Endothelial cell (in vitro differentiated cells): Measurements from ENCODE around the gene GAS6. TPM values are rescaled to one million over a fixed set of nuclear protein-coding genes. Genes with fewer than 3 reads are reported as not detected.

ENCODE experiments used
- DNase-seq: peaks from one replicate; pipeline ENCODE4 v3.0.0; 2021; ENCODE audit warnings: low spot score
- H3K27ac Mint-ChIP-seq: one replicate; pipeline ENCODE4 v1.8.0; 2021; ENCODE audit warnings: mixed read lengths, inconsistent platforms; ENCODE audit not compliant: unreplicated experiment
- H3K27me3 Mint-ChIP-seq: one replicate; pipeline ENCODE4 v1.8.0; 2021; ENCODE audit warnings: mild to moderate bottlenecking, moderate library complexity, mixed read lengths, inconsistent platforms; ENCODE audit not compliant: unreplicated experiment
- H3K36me3 Mint-ChIP-seq: one replicate; pipeline ENCODE4 v1.8.0; 2021; ENCODE audit warnings: mild to moderate bottlenecking, low read depth, mixed read lengths, inconsistent platforms; ENCODE audit not compliant: unreplicated experiment
- H3K4me1 Mint-ChIP-seq: one replicate; pipeline ENCODE4 v1.8.0; 2021; ENCODE audit warnings: mild to moderate bottlenecking, mixed read lengths, inconsistent platforms; ENCODE audit not compliant: unreplicated experiment
- H3K4me3 Mint-ChIP-seq: one replicate; pipeline ENCODE4 v1.8.0; 2021; ENCODE audit warnings: mild to moderate bottlenecking, mixed read lengths, inconsistent platforms; ENCODE audit not compliant: unreplicated experiment
- H3K9me3 Mint-ChIP-seq: one replicate; pipeline ENCODE4 v1.8.0; 2021; ENCODE audit warnings: mixed read lengths, inconsistent platforms; ENCODE audit not compliant: unreplicated experiment
- CTCF ChIP-seq: fragments of 200-600 bp; sonication (generic); IDR thresholded peaks from one replicate; pipeline ENCODE4 v1.5.0; 2021; ENCODE audit warnings: antibody characterized with exemption; ENCODE audit not compliant: unreplicated experiment
- total RNA-seq: library from RNA; stranded (reverse); fragmentation: NEBNext Ultra II Directional; extraction: Animal tissue kit (Norgen Biotek cat#: 25700); gene quantifications from one replicate; pipeline ENCODE4 v1.2.1, GENCODE V29; 2021; ENCODE audit not compliant: unreplicated experiment

GAS6 gene
- total RNA-seq, 1 donor from 2014 or later, result 19.8 TPM

- H3K4me3 Mint-ChIP-seq, result no peak overlapping the region
Observed at GRCh38 chr13:113849981-113850721, 13.7 kb downstream of the GAS6 start.

GRCh38 chr13:113849546-113849945 lies 14.3 kb downstream of the GAS6 start:
- no peak for TF ChIP-seq CTCF
- Mint-ChIP-seq H3K27me3 (peaks cover 7% of the 10 kb centered on the region), H3K4me1 (peaks cover 18% of the 10 kb centered on the region), H3K9me3 (no peaks in the 10 kb centered on the region), H3K4me3 (no peak overlapping the region), H3K27ac (no peak overlapping the region), H3K36me3 (no peaks in the 10 kb centered on the region)
- no peak for DNase-seq

More at GRCh38 chr13:113849981-113850721, 13.7 kb downstream of the GAS6 start:
- Mint-ChIP-seq H3K27me3 (peaks cover 7% of the 10 kb centered on the region), H3K4me1 (peaks cover 21% of the 10 kb centered on the region), H3K27ac (no peak overlapping the region), H3K9me3 (no peaks in the 10 kb centered on the region), H3K36me3 (no peaks in the 10 kb centered on the region)
- TF ChIP-seq CTCF, result no peak
- no peak for DNase-seq

- H3K9me3 Mint-ChIP-seq, result no peaks in the 10 kb centered on the region
- H3K4me3 Mint-ChIP-seq, result no peak overlapping the region
- H3K27me3 Mint-ChIP-seq, result peaks cover 7% of the 10 kb centered on the region
- TF ChIP-seq CTCF, result no peak
- no peak for DNase-seq
- peaks cover 12% of the 10 kb centered on the region for H3K4me1 Mint-ChIP-seq
- peaks cover 3% of the 10 kb centered on the region for H3K36me3 Mint-ChIP-seq
- H3K27ac Mint-ChIP-seq, result no peak overlapping the region
Observed at GRCh38 chr13:113848431-113849260, 15.2 kb downstream of the GAS6 start.

- H3K4me3 Mint-ChIP-seq, result no peak overlapping the region
- H3K4me1 Mint-ChIP-seq, result peaks cover 6% of the 10 kb centered on the region
- TF ChIP-seq CTCF, result no peak
- peaks cover 7% of the 10 kb centered on the region for H3K27me3 Mint-ChIP-seq
- no peak overlapping the region for H3K27ac Mint-ChIP-seq
- H3K9me3 Mint-ChIP-seq, result no peaks in the 10 kb centered on the region
- no peak for DNase-seq
- peaks cover 3% of the 10 kb centered on the region for H3K36me3 Mint-ChIP-seq
Observed at GRCh38 chr13:113848020-113848419, 15.9 kb downstream of the GAS6 start.
